Retinal pigment epithelial cell (primary cell): ENCODE data around the gene AK6.
A peak's percentile ranks its signal among the peaks of the same experiment; 100 is the strongest.

Experiments
- DNase-seq: peaks from one replicate; pipeline ENCODE4 v3.0.0-alpha.2; 2010; ENCODE audit warnings: low read depth
- H3K4me3 ChIP-seq: 2 replicates; pipeline ENCODE4 v1.5.1; 2011; ENCODE audit warnings: mild to moderate bottlenecking, low read length, control low read depth, moderate library complexity
- CTCF ChIP-seq: conservative IDR thresholded peaks from 2 replicates; pipeline ENCODE4 v1.5.1; 2011; ENCODE audit warnings: low read depth, low read length, control low read depth, inconsistent platforms

AK6 gene

GRCh38 chr5:69367697-69368279 lies 1.5 kb downstream of the AK6 start:
- peak overlapping the region; percentile 69 for H3K4me3 ChIP-seq
- TF ChIP-seq CTCF = no peak
- DNase-seq = no peak

GRCh38 chr5:69364850-69365249 lies 4.5 kb downstream of the AK6 start:
- no peak overlapping the region for H3K4me3 ChIP-seq
- TF ChIP-seq CTCF = no peak
- no peak for DNase-seq

- TF ChIP-seq CTCF = peak; percentile 41
- no peak for DNase-seq
- no peak overlapping the region for H3K4me3 ChIP-seq
These were observed 4.9 kb downstream of the AK6 start for GRCh38 chr5:69364414-69364813.

GRCh38 chr5:69360442-69360841 lies 8.9 kb downstream of the AK6 start:
- no peak for TF ChIP-seq CTCF

GRCh38 chr5:69359699-69360098 lies 9.6 kb downstream of the AK6 start:
- TF ChIP-seq CTCF = no peak
- DNase-seq = no peak
- H3K4me3 ChIP-seq = no peak overlapping the region

More at GRCh38 chr5:69360442-69360841, 8.9 kb downstream of the AK6 start:
- DNase-seq = no peak
- no peak overlapping the region for H3K4me3 ChIP-seq

GRCh38 chr5:69350664-69351063 lies 18.7 kb downstream of the AK6 start:
- no peak for DNase-seq
- TF ChIP-seq CTCF = no peak
- H3K4me3 ChIP-seq = no peak overlapping the region

GRCh38 chr5:69343083-69343482 lies 26.2 kb downstream of the AK6 start:
- H3K4me3 ChIP-seq = no peak overlapping the region
- TF ChIP-seq CTCF = no peak
- no peak for DNase-seq
